ENCODE results near the gene GMPPB.

The GMPPB gene

DNA sequence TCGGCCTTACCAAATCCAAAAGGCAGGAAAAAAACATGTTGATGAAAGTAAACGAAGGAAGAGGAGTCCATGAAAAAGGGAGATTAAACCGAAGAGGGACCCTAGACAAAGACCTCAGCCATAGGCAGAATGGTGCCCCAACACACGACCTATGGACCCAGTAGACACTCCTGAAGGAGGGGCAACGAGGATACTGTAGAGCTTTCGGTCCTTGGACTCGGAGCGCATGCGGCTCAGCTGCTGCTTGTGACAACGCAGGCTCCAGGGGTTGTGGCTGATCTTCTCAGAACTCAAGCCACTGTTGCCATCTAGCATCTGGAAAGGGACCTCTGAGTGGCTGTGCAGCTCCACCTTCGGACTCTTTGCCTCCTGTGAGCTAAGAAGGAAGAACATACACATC is 8.8 kb upstream of the GMPPB start:
- Histone ChIP-seq H3K9me3 (ENCODE audit: insufficient read depth, low read length) (no peaks in the 10 kb centered on the region), H3K4me3 (ENCODE audit: low read length) (no peak overlapping the region), H3K4me2 (ENCODE audit: low read length) (no peak overlapping the region), H3K79me2 (ENCODE audit: low read length) (no peaks in the 10 kb centered on the region), H3K36me3 (replicated peaks; ENCODE audit: low read depth, low read length) (peaks cover 42% of the 10 kb centered on the region), H3K27ac (ENCODE audit: low read length) (no peak overlapping the region), H3K4me1 (ENCODE audit: low read length) (no peaks in the 10 kb centered on the region), H2AFZ (ENCODE audit: low read depth, low read length) (no peak overlapping the region), H4K20me1 (ENCODE audit: insufficient read depth, low read length) (no peaks in the 10 kb centered on the region), H3K27me3 (ENCODE audit: low read depth, low read length) (no peaks in the 10 kb centered on the region), H3K9ac (ENCODE audit: low read length) (no peak overlapping the region)
- TF ChIP-seq, protein P1, sequence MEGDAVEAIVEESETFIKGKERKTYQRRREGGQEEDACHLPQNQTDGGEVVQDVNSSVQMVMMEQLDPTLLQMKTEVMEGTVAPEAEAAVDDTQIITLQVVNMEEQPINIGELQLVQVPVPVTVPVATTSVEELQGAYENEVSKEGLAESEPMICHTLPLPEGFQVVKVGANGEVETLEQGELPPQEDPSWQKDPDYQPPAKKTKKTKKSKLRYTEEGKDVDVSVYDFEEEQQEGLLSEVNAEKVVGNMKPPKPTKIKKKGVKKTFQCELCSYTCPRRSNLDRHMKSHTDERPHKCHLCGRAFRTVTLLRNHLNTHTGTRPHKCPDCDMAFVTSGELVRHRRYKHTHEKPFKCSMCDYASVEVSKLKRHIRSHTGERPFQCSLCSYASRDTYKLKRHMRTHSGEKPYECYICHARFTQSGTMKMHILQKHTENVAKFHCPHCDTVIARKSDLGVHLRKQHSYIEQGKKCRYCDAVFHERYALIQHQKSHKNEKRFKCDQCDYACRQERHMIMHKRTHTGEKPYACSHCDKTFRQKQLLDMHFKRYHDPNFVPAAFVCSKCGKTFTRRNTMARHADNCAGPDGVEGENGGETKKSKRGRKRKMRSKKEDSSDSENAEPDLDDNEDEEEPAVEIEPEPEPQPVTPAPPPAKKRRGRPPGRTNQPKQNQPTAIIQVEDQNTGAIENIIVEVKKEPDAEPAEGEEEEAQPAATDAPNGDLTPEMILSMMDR (IDR thresholded peaks at IDR 0.05; ENCODE audit: low read depth, low read length) = no peak
- no peak for TF ChIP-seq EZH2phosphoT487 (IDR thresholded peaks at IDR 0.05; ENCODE audit: low read depth)

DNA sequence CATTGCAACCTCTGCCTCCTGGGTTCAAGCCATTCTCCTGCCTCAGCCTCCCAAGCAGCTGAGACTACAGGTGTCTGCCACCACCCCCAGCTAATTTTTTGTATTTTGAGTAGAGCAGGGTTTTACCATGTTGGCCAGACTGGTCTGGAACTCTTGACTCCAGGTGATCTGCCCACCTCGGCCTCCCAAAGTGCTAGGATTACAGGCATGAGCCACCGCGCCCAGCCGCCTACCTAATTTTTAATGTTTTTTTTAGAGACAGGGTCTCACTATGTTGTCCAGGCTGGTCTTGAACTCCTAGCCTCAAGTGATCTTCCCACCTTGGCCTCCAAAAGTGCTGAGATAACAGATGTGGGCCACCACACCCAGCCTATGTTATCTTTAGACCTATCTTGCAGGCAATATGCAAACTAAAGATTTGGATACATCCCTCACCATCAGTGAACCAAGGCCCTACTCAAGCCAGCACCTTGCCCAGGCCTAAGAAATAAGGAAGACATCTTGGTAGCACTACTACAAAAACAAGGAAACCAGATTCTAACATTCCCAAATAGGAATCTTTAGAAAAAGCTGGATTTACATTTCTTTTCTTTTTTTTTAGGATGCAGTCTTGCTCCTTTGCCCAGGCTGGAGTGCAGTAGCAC is 6.3 kb upstream of the GMPPB start:
- no peaks in the 10 kb centered on the region for H4K20me1 ChIP-seq (ENCODE audit: insufficient read depth, low read length)
- H2AFZ ChIP-seq (ENCODE audit: low read depth, low read length) = no peak overlapping the region
- TF ChIP-seq, protein P1 (IDR thresholded peaks at IDR 0.05; ENCODE audit: low read depth, low read length) = no peak
- no peak for TF ChIP-seq EZH2phosphoT487 (IDR thresholded peaks at IDR 0.05; ENCODE audit: low read depth)
- peaks cover 37% of the 10 kb centered on the region for H3K36me3 ChIP-seq (replicated peaks; ENCODE audit: low read depth, low read length)
- H3K4me3 ChIP-seq (ENCODE audit: low read length) = no peak overlapping the region
- no peaks in the 10 kb centered on the region for H3K79me2 ChIP-seq (ENCODE audit: low read length)
- H3K9ac ChIP-seq (ENCODE audit: low read length) = no peak overlapping the region
- peaks cover under 1% of the 10 kb centered on the region; the same call in 1 of the 2 replicates for H3K4me1 ChIP-seq (ENCODE audit: low read length)
- H3K4me2 ChIP-seq (ENCODE audit: low read length) = no peak overlapping the region
- no peaks in the 10 kb centered on the region for H3K27me3 ChIP-seq (ENCODE audit: low read depth, low read length)
- no peak overlapping the region for H3K27ac ChIP-seq (ENCODE audit: low read length)
- H3K9me3 ChIP-seq (ENCODE audit: insufficient read depth, low read length) = no peaks in the 10 kb centered on the region

DNA sequence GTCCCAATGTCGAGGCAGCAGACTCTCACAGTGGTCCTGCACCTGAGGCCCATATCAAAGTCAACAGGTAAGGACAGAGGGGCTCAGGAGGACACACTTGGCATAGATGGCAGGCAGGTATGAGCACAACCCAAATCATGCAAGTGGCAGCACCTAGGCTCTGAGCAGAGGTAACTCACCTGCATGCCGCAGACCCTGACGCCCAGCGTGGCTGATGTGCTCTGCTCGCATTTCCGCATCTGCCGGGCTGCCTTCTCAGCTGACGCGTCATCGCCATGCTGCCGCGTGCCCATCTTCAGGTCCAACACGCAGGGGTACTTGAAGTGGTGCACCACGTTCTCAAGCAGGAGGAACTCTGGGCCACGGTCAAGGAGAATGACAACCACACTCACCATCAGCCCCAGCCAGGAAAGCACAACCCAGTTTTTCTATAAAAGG is 4.2 kb upstream of the GMPPB start:
- H2AFZ ChIP-seq (ENCODE audit: low read depth, low read length) = no peak overlapping the region
- H3K36me3 ChIP-seq (replicated peaks; ENCODE audit: low read depth, low read length) = peaks cover 32% of the 10 kb centered on the region
- H3K79me2 ChIP-seq (ENCODE audit: low read length) = peaks cover 8% of the 10 kb centered on the region

DNA sequence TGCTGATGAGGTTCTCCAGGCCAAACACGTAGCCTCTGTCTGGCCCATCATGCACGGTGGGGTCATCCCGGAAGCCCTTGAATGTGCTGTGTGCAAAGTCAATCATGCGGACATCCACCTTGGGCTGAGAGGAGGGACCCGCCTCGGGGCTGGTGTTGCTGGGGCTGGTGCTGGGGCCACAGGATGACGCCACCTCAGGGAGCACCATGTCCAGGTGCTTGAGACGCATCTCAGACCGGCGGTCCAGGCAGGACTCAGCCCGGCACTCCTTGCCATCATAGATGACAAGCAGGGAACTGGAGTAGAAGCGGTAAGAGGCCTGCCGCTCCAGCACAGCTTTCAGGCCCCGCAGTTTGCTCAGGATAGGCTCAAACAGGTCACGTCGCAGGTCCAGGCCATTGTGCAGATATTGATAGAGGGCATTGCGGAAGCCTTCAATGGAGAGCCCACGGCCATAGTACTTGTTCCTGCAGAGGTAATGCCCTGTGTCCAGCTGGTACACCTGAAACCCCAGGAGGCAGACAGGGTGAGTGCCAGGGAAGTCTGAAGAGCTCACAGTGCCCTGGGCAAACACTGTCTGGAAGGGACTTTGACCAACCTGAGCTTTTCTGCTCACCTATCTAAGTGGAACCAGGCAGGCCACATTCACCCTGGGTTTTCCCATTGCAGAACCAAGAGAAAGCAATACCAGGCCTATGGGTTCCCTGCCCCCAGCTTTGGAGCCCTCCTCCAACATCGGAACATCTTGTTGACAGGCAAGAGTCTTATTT is 3.6 kb upstream of the GMPPB start:
- peaks cover 32% of the 10 kb centered on the region for H3K36me3 ChIP-seq (replicated peaks; ENCODE audit: low read depth, low read length)
- no peak for TF ChIP-seq EZH2phosphoT487 (IDR thresholded peaks at IDR 0.05; ENCODE audit: low read depth)
- TF ChIP-seq, protein P1 (IDR thresholded peaks at IDR 0.05; ENCODE audit: low read depth, low read length) = no peak
- H3K27me3 ChIP-seq (ENCODE audit: low read depth, low read length) = no peaks in the 10 kb centered on the region
- H2AFZ ChIP-seq (ENCODE audit: low read depth, low read length) = no peak overlapping the region
- H3K4me2 ChIP-seq (ENCODE audit: low read length) = no peak overlapping the region
- H4K20me1 ChIP-seq (ENCODE audit: insufficient read depth, low read length) = no peaks in the 10 kb centered on the region
- no peak overlapping the region for H3K4me3 ChIP-seq (ENCODE audit: low read length)
- H3K9me3 ChIP-seq (ENCODE audit: insufficient read depth, low read length) = no peaks in the 10 kb centered on the region
- H3K9ac ChIP-seq (ENCODE audit: low read length) = no peak overlapping the region
- H3K27ac ChIP-seq (ENCODE audit: low read length) = no peak overlapping the region
- peaks cover 14% of the 10 kb centered on the region for H3K79me2 ChIP-seq (ENCODE audit: low read length)
- H3K4me1 ChIP-seq (ENCODE audit: low read length) = peaks cover 17% of the 10 kb centered on the region

More for the DNA sequence above, 4.2 kb upstream of the GMPPB start:
- no peak overlapping the region for H3K9ac ChIP-seq (ENCODE audit: low read length)
- no peaks in the 10 kb centered on the region for H4K20me1 ChIP-seq (ENCODE audit: insufficient read depth, low read length)
- no peak for TF ChIP-seq EZH2phosphoT487 (IDR thresholded peaks at IDR 0.05; ENCODE audit: low read depth)
- TF ChIP-seq, protein P1 (IDR thresholded peaks at IDR 0.05; ENCODE audit: low read depth, low read length) = no peak
- no peaks in the 10 kb centered on the region for H3K27me3 ChIP-seq (ENCODE audit: low read depth, low read length)
- H3K4me1 ChIP-seq (ENCODE audit: low read length) = peaks cover 11% of the 10 kb centered on the region
- H3K4me3 ChIP-seq (ENCODE audit: low read length) = no peak overlapping the region
- no peak overlapping the region for H3K27ac ChIP-seq (ENCODE audit: low read length)
- no peak overlapping the region for H3K4me2 ChIP-seq (ENCODE audit: low read length)
- H3K9me3 ChIP-seq (ENCODE audit: insufficient read depth, low read length) = no peaks in the 10 kb centered on the region

Data from OCI-LY3 (cell line).